Stimulated activated CD8-positive, alpha-beta memory T cell treated with anti-CD3 and anti-CD28 coated beads, Interleukin-4, amount 100 ng/mL, for 1 hour (primary cell): Measurements from ENCODE around the gene BYSL.

Source experiments
- DNase-seq, 2 donors: peaks; one replicate each; pipeline ENCODE4 v3.0.0-alpha.2; 2020; ENCODE audit warnings: low read depth in 2 of 2, low spot score in 1 of 2

Gene BYSL

GRCh38 chr6:41914343-41914742, 7.0 kb upstream of the BYSL start:
- DNase-seq = no peak

- DNase-seq = no peak
These were observed 6.3 kb upstream of the BYSL start for GRCh38 chr6:41914869-41915530.

GRCh38 chr6:41917528-41917927, 3.8 kb upstream of the BYSL start:
- no peak for DNase-seq

- DNase-seq = no peak
These were observed 356 bp downstream of the BYSL start for GRCh38 chr6:41921712-41921998.

- DNase-seq = no peak
These were observed 855 bp downstream of the BYSL start for GRCh38 chr6:41922154-41922553.

GRCh38 chr6:41927253-41927652, 6.0 kb downstream of the BYSL start:
- no peak for DNase-seq

GRCh38 chr6:41929924-41930323, 8.6 kb downstream of the BYSL start:
- DNase-seq = no peak

- DNase-seq = no peak
These were observed 10.5 kb downstream of the BYSL start for GRCh38 chr6:41931792-41932191.

GRCh38 chr6:41932378-41932777, 11.1 kb downstream of the BYSL start:
- DNase-seq = no peak

- no peak for DNase-seq
These were observed 13.2 kb downstream of the BYSL start for GRCh38 chr6:41934278-41935192.

GRCh38 chr6:41935193-41935574, 13.9 kb downstream of the BYSL start:
- DNase-seq = no peak

- no peak for DNase-seq
These were observed 14.4 kb downstream of the BYSL start for GRCh38 chr6:41935685-41936072.

GRCh38 chr6:41936073-41936837, 15.0 kb downstream of the BYSL start:
- DNase-seq = peak; percentile 43 to 53

GRCh38 chr6:41937472-41937860, 16.2 kb downstream of the BYSL start:
- no peak for DNase-seq

- no peak for DNase-seq
These were observed 16.7 kb downstream of the BYSL start for GRCh38 chr6:41937861-41938574.

- DNase-seq = no peak
These were observed 17.4 kb downstream of the BYSL start for GRCh38 chr6:41938590-41939175.

GRCh38 chr6:41939176-41939847, 18.0 kb downstream of the BYSL start:
- no peak for DNase-seq

GRCh38 chr6:41939848-41940758, 18.8 kb downstream of the BYSL start:
- no peak for DNase-seq

GRCh38 chr6:41940759-41941279, 19.5 kb downstream of the BYSL start:
- DNase-seq = no peak
